K562 (cell line): ENCODE data around the gene LRP1B. TPM values are rescaled to one million over a fixed set of nuclear protein-coding genes. Genes with fewer than 3 reads are reported as not detected.

Source experiments
- CBX5 ChIP-seq: IDR thresholded peaks from 2 replicates; pipeline ENCODE4 v1.6.1; 2014; ENCODE audit warnings: low read depth, borderline replicate concordance
- ERF ChIP-seq: fragments of 450-650 bp; formaldehyde crosslinking; IDR thresholded peaks from 2 replicates; pipeline ENCODE4 v1.4.0; 2020; ENCODE audit warnings: mild to moderate bottlenecking, mixed read lengths
- LEF1 ChIP-seq: fragments of 450-650 bp; IDR thresholded peaks from 2 replicates; pipeline ENCODE4 v1.6.1; 2016; ENCODE audit warnings: mild to moderate bottlenecking
- NCOR1 ChIP-seq: fragments of 450-650 bp; IDR thresholded peaks from 2 replicates; pipeline ENCODE4 v1.6.1; 2016; ENCODE audit warnings: mild to moderate bottlenecking, moderate library complexity
- RB1 ChIP-seq: fragments of 450-650 bp; IDR thresholded peaks from 2 replicates; pipeline ENCODE4 v1.6.1; 2017; ENCODE audit warnings: low read depth, mild to moderate bottlenecking
- TRIM28 ChIP-seq: fragments of 450-650 bp; IDR thresholded peaks from 2 replicates; pipeline ENCODE4 v1.6.1; 2017
- XRCC4 ChIP-seq: IDR thresholded peaks from one replicate; pipeline ENCODE4 v1.6.1; 2011; ENCODE audit not compliant: insufficient read depth, insufficient read length; ENCODE audit errors: extremely low read depth
- ZNF561 ChIP-seq: fragments of 450-650 bp; formaldehyde crosslinking; conservative IDR thresholded peaks from 2 replicates; pipeline ENCODE4 v1.4.0; 2020; ENCODE audit warnings: mild to moderate bottlenecking, moderate library complexity
- polyA plus RNA-seq, 8 experiments: library from polyadenylated mRNA; depleted of rRNA in 4 of 8; stranded (reverse) in 5 of 8; unstranded in 3 of 8; fragments of >200 nt; fragmentation: Nextera tagmentation in 2 of 8; fragmentation: Illumina TruSeq in 1 of 8; extraction: Ambion mirVana in 2 of 8; extraction: Trizol in 1 of 8; gene quantifications; 2 replicates each; pipeline versions ENCODE4 v1.2.1 to v1.2.3, GENCODE V29; 2011 to 2014; ENCODE audit warnings: inconsistent platforms in 1 of 8, missing spikeins in 1 of 8
- total RNA-seq, 7 experiments: library from RNA; depleted of rRNA in 6 of 7; stranded (reverse); fragments of >200 nt in 6 of 7; fragmentation: Illumina TruSeq in 2 of 7; extraction: Trizol in 2 of 7; gene quantifications; 2 replicates each; pipeline versions ENCODE4 v1.2.1 to v1.2.3, GENCODE V29; 2011 to 2021; ENCODE audit warnings: low replicate concordance in 1 of 7
- TF ChIP-seq, protein P1 (sequence below): fragments of 250-450 bp; sonication (Bioruptor Pico); IDR thresholded peaks from 2 replicates; pipeline ENCODE4 v1.4.0; 2020
- TF ChIP-seq, protein P2 (sequence below): fragments of 250-450 bp; sonication (Bioruptor Pico); IDR thresholded peaks from 2 replicates; pipeline ENCODE4 v1.9.0; 2021; ENCODE audit warnings: mild to moderate bottlenecking, inconsistent platforms
- TF ChIP-seq, protein P3 (sequence below): sonication (generic); formaldehyde crosslinking; IDR thresholded peaks from 2 replicates; pipeline ENCODE4 v1.8.0; 2022; ENCODE audit warnings: mild to moderate bottlenecking, missing genetic modification reagents

Gene LRP1B
- total and polyA plus RNA-seq, 9 of the 15 experiments (the other 6 are each of a cell fraction or from before 2014, with no cell fraction given) = not detected

DNA sequence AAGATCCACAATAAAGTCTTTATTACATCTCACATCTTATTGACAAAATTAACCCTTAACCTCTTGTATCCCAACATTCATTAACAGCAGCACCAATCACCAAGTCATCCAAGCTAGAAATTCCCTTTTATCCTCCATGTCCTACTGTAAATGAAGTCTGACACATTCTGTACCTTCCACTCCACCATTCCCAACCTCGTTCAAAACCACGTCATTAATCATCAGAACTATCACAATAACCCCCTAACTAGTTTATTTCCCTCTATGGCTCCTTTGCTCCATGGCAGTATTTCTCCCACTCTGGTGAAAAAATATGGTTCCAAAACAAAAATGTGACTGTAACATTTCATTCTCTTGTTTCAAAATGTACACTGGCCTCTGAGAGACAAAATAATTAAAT, 1626.2 kb downstream of the LRP1B start (continued):
- TF ChIP-seq, protein P1, sequence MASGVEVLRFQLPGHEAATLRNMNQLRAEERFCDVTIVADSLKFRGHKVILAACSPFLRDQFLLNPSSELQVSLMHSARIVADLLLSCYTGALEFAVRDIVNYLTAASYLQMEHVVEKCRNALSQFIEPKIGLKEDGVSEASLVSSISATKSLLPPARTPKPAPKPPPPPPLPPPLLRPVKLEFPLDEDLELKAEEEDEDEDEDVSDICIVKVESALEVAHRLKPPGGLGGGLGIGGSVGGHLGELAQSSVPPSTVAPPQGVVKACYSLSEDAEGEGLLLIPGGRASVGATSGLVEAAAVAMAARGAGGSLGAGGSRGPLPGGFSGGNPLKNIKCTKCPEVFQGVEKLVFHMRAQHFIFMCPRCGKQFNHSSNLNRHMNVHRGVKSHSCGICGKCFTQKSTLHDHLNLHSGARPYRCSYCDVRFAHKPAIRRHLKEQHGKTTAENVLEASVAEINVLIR (CRISPR knock-in tag) = no peak
- TF ChIP-seq NCOR1 (no peak), CBX5 (no peak), XRCC4 (no peak), ZNF561 (no peak), LEF1 (no peak), ERF (CRISPR knock-in tag) (no peak), TRIM28 (no peak), RB1 (no peak)
- TF ChIP-seq, protein P2, sequence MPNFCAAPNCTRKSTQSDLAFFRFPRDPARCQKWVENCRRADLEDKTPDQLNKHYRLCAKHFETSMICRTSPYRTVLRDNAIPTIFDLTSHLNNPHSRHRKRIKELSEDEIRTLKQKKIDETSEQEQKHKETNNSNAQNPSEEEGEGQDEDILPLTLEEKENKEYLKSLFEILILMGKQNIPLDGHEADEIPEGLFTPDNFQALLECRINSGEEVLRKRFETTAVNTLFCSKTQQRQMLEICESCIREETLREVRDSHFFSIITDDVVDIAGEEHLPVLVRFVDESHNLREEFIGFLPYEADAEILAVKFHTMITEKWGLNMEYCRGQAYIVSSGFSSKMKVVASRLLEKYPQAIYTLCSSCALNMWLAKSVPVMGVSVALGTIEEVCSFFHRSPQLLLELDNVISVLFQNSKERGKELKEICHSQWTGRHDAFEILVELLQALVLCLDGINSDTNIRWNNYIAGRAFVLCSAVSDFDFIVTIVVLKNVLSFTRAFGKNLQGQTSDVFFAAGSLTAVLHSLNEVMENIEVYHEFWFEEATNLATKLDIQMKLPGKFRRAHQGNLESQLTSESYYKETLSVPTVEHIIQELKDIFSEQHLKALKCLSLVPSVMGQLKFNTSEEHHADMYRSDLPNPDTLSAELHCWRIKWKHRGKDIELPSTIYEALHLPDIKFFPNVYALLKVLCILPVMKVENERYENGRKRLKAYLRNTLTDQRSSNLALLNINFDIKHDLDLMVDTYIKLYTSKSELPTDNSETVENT (CRISPR knock-in tag) = no peak
- TF ChIP-seq, protein P3, sequence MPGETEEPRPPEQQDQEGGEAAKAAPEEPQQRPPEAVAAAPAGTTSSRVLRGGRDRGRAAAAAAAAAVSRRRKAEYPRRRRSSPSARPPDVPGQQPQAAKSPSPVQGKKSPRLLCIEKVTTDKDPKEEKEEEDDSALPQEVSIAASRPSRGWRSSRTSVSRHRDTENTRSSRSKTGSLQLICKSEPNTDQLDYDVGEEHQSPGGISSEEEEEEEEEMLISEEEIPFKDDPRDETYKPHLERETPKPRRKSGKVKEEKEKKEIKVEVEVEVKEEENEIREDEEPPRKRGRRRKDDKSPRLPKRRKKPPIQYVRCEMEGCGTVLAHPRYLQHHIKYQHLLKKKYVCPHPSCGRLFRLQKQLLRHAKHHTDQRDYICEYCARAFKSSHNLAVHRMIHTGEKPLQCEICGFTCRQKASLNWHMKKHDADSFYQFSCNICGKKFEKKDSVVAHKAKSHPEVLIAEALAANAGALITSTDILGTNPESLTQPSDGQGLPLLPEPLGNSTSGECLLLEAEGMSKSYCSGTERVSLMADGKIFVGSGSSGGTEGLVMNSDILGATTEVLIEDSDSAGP (CRISPR knock-in tag) = no peak
- TF ChIP-seq, all 486 proteins: peak for 0
